ENCODE measurements around the gene COLQ. TPM values are rescaled to one million over a fixed set of nuclear protein-coding genes. Genes with fewer than 3 reads are reported as not detected.

The COLQ gene
- total RNA-seq, 5 donors from 2014 or later (not counting 1 experiment from before 2014, with no cell fraction given), result 5.1 to 11.4 (median 7.2) TPM

GRCh38 chr3:15519096-15519495 is 2.4 kb downstream of the COLQ start:
- H3K4me3 Mint-ChIP-seq, result no peak overlapping the region
- POLR2A ChIA-PET, result no interaction called here
- no peak for ATAC-seq (replicated peaks in 1 of 4)
- no peaks in the 10 kb centered on the region for H3K9me3 Mint-ChIP-seq
- H3K27me3 Mint-ChIP-seq, result peaks cover 0 to 4% of the 10 kb centered on the region in 2 donors
- DNase-seq, result no peak
- WGBS (ENCODE audit: insufficient coverage), result 100% methylated on average over 2 of the region's 4 CpGs
- Histone ChIP-seq H3K9me3 (no peaks in the 10 kb centered on the region), H3K36me3 (ENCODE audit: control insufficient read depth in 2 of 2, extremely low read depth in 1 of 2, insufficient read depth in 1 of 2, low read length in 1 of 2) (no peaks in the 10 kb centered on the region), H3K27ac (ENCODE audit: low read length) (no peak overlapping the region), H3K27me3 (replicated peaks in 1 of 2; ENCODE audit: control insufficient read depth in 2 of 2, extremely low read depth in 1 of 2, insufficient read depth in 2 of 2, low read length in 1 of 2) (peaks cover 0 to 5% of the 10 kb centered on the region in 2 experiments), H3K4me3 (ENCODE audit: control insufficient read depth in 1 of 2, extremely low read depth in 1 of 2, low read length in 1 of 2) (no peak overlapping the region), H3K4me1 (ENCODE audit: control insufficient read depth in 1 of 2, extremely low read depth in 1 of 2, insufficient read depth in 2 of 2, low read length in 2 of 2) (peaks cover 0 to 16% of the 10 kb centered on the region in 2 experiments)
- no peak overlapping the region for H3K27ac Mint-ChIP-seq
- no peaks in the 10 kb centered on the region for H3K36me3 Mint-ChIP-seq
- H3K4me1 Mint-ChIP-seq, result peaks cover 6 to 33% (median 12%) of the 10 kb centered on the region in 3 donors
- CTCF ChIA-PET, result interaction anchor here in 1 of 2 donors (0.6 kb wide), 1 partner anchor 9 kb away, joined by 3 read pairs; no protein-coding TSS in a partner anchor

GRCh38 chr3:15514663-15515340 is 6.7 kb downstream of the COLQ start:
- Mint-ChIP-seq H3K27me3 (no peaks in the 10 kb centered on the region), H3K9me3 (no peaks in the 10 kb centered on the region), H3K4me3 (no peak overlapping the region), H3K4me1 (peaks cover 3 to 26% (median 12%) of the 10 kb centered on the region in 3 donors), H3K36me3 (no peaks in the 10 kb centered on the region), H3K27ac (no peak overlapping the region)
- no peak overlapping the region for H3K4me3 ChIP-seq (ENCODE audit: control insufficient read depth in 1 of 2, extremely low read depth in 1 of 2, low read length in 1 of 2)
- CTCF ChIA-PET, result no interaction called here
- no peaks in the 10 kb centered on the region for H3K27me3 ChIP-seq (replicated peaks in 1 of 2; ENCODE audit: control insufficient read depth in 2 of 2, extremely low read depth in 1 of 2, insufficient read depth in 2 of 2, low read length in 1 of 2)
- H3K4me1 ChIP-seq (ENCODE audit: control insufficient read depth in 1 of 2, extremely low read depth in 1 of 2, insufficient read depth in 2 of 2, low read length in 2 of 2), result no peaks in the 10 kb centered on the region
- ATAC-seq (replicated peaks in 1 of 4), result no peak
- H3K36me3 ChIP-seq (ENCODE audit: control insufficient read depth in 2 of 2, extremely low read depth in 1 of 2, insufficient read depth in 1 of 2, low read length in 1 of 2), result no peaks in the 10 kb centered on the region
- POLR2A ChIA-PET, result no interaction called here
- no peak overlapping the region for H3K27ac ChIP-seq (ENCODE audit: low read length)
- no CpG with 5 or more reads among the region's 4 CpGs for WGBS (ENCODE audit: insufficient coverage)
- no peaks in the 10 kb centered on the region for H3K9me3 ChIP-seq
- DNase-seq, result no peak

- Histone ChIP-seq H3K4me1 (ENCODE audit: control insufficient read depth in 1 of 2, extremely low read depth in 1 of 2, insufficient read depth in 2 of 2, low read length in 2 of 2) (no peaks in the 10 kb centered on the region), H3K27ac (ENCODE audit: low read length) (no peak overlapping the region), H3K4me3 (ENCODE audit: control insufficient read depth in 1 of 2, extremely low read depth in 1 of 2, low read length in 1 of 2) (no peak overlapping the region), H3K36me3 (ENCODE audit: control insufficient read depth in 2 of 2, extremely low read depth in 1 of 2, insufficient read depth in 1 of 2, low read length in 1 of 2) (no peaks in the 10 kb centered on the region), H3K27me3 (replicated peaks in 1 of 2; ENCODE audit: control insufficient read depth in 2 of 2, extremely low read depth in 1 of 2, insufficient read depth in 2 of 2, low read length in 1 of 2) (no peaks in the 10 kb centered on the region), H3K9me3 (no peaks in the 10 kb centered on the region)
- Mint-ChIP-seq H3K4me3 (no peak overlapping the region), H3K27me3 (no peaks in the 10 kb centered on the region), H3K27ac (no peak overlapping the region), H3K4me1 (peaks cover 3 to 19% (median 12%) of the 10 kb centered on the region in 3 donors), H3K9me3 (no peaks in the 10 kb centered on the region), H3K36me3 (no peaks in the 10 kb centered on the region)
- ATAC-seq (replicated peaks in 1 of 4) (no peak), DNase-seq (no peak)
- WGBS (ENCODE audit: insufficient coverage), result 88% methylated on average over 3 of the region's 5 CpGs
- POLR2A ChIA-PET, result no interaction called here
- CTCF ChIA-PET, result no interaction called here
These were observed 7.5 kb downstream of the COLQ start for GRCh38 chr3:15513810-15514662.

GRCh38 chr3:15513116-15513515 is 8.4 kb downstream of the COLQ start:
- H3K4me3 Mint-ChIP-seq, result no peak overlapping the region
- no peaks in the 10 kb centered on the region for H3K36me3 Mint-ChIP-seq
- no peaks in the 10 kb centered on the region for H3K9me3 Mint-ChIP-seq
- H3K27ac ChIP-seq (ENCODE audit: low read length), result no peak overlapping the region
- ChIA-PET CTCF (no interaction called here), POLR2A (no interaction called here)
- H3K4me1 ChIP-seq (ENCODE audit: control insufficient read depth in 1 of 2, extremely low read depth in 1 of 2, insufficient read depth in 2 of 2, low read length in 2 of 2), result no peaks in the 10 kb centered on the region
- no peaks in the 10 kb centered on the region for H3K9me3 ChIP-seq
- H3K4me1 Mint-ChIP-seq, result peaks cover 3 to 19% (median 12%) of the 10 kb centered on the region in 3 donors
- no peak overlapping the region for H3K27ac Mint-ChIP-seq
- H3K27me3 ChIP-seq (replicated peaks in 1 of 2; ENCODE audit: control insufficient read depth in 2 of 2, extremely low read depth in 1 of 2, insufficient read depth in 2 of 2, low read length in 1 of 2), result no peaks in the 10 kb centered on the region
- H3K27me3 Mint-ChIP-seq, result no peaks in the 10 kb centered on the region
- WGBS (ENCODE audit: insufficient coverage), result 100% methylated on average over 3 of the region's 7 CpGs
- DNase-seq (no peak), ATAC-seq (replicated peaks in 1 of 4) (no peak)
- H3K4me3 ChIP-seq (ENCODE audit: control insufficient read depth in 1 of 2, extremely low read depth in 1 of 2, low read length in 1 of 2), result no peak overlapping the region
- no peaks in the 10 kb centered on the region for H3K36me3 ChIP-seq (ENCODE audit: control insufficient read depth in 2 of 2, extremely low read depth in 1 of 2, insufficient read depth in 1 of 2, low read length in 1 of 2)

GRCh38 chr3:15512166-15512565 is 9.3 kb downstream of the COLQ start:
- CTCF ChIA-PET, result no interaction called here
- no peak for ATAC-seq (replicated peaks in 1 of 4)

GRCh38 chr3:15511156-15511555 is 10.3 kb downstream of the COLQ start:
- Mint-ChIP-seq H3K27ac (no peak overlapping the region), H3K36me3 (no peaks in the 10 kb centered on the region), H3K27me3 (no peaks in the 10 kb centered on the region), H3K4me1 (peaks cover 3 to 19% (median 12%) of the 10 kb centered on the region in 3 donors), H3K9me3 (no peaks in the 10 kb centered on the region), H3K4me3 (no peak overlapping the region)
- Histone ChIP-seq H3K4me1 (ENCODE audit: control insufficient read depth in 1 of 2, extremely low read depth in 1 of 2, insufficient read depth in 2 of 2, low read length in 2 of 2) (no peaks in the 10 kb centered on the region), H3K4me3 (ENCODE audit: control insufficient read depth in 1 of 2, extremely low read depth in 1 of 2, low read length in 1 of 2) (no peak overlapping the region), H3K27ac (ENCODE audit: low read length) (no peak overlapping the region), H3K9me3 (no peaks in the 10 kb centered on the region), H3K36me3 (ENCODE audit: control insufficient read depth in 2 of 2, extremely low read depth in 1 of 2, insufficient read depth in 1 of 2, low read length in 1 of 2) (no peaks in the 10 kb centered on the region), H3K27me3 (replicated peaks in 1 of 2; ENCODE audit: control insufficient read depth in 2 of 2, extremely low read depth in 1 of 2, insufficient read depth in 2 of 2, low read length in 1 of 2) (no peaks in the 10 kb centered on the region)
- ChIA-PET POLR2A (no interaction called here), CTCF (no interaction called here)
- 100% methylated on average over 3 of the region's 3 CpGs for WGBS (ENCODE audit: insufficient coverage)
- DNase-seq (no peak), ATAC-seq (replicated peaks in 1 of 4) (no peak)

More at GRCh38 chr3:15512166-15512565, 9.3 kb downstream of the COLQ start:
- DNase-seq, result no peak
- Histone ChIP-seq H3K36me3 (ENCODE audit: control insufficient read depth in 2 of 2, extremely low read depth in 1 of 2, insufficient read depth in 1 of 2, low read length in 1 of 2) (no peaks in the 10 kb centered on the region), H3K27ac (ENCODE audit: low read length) (no peak overlapping the region), H3K4me3 (ENCODE audit: control insufficient read depth in 1 of 2, extremely low read depth in 1 of 2, low read length in 1 of 2) (no peak overlapping the region), H3K27me3 (replicated peaks in 1 of 2; ENCODE audit: control insufficient read depth in 2 of 2, extremely low read depth in 1 of 2, insufficient read depth in 2 of 2, low read length in 1 of 2) (no peaks in the 10 kb centered on the region), H3K9me3 (no peaks in the 10 kb centered on the region), H3K4me1 (ENCODE audit: control insufficient read depth in 1 of 2, extremely low read depth in 1 of 2, insufficient read depth in 2 of 2, low read length in 2 of 2) (no peaks in the 10 kb centered on the region)
- no peaks in the 10 kb centered on the region for H3K36me3 Mint-ChIP-seq
- no peak overlapping the region for H3K4me3 Mint-ChIP-seq
- POLR2A ChIA-PET, result no interaction called here
- 67% methylated on average over 3 of the region's 10 CpGs for WGBS (ENCODE audit: insufficient coverage)
- no peak overlapping the region for H3K27ac Mint-ChIP-seq
- no peaks in the 10 kb centered on the region for H3K9me3 Mint-ChIP-seq
- H3K4me1 Mint-ChIP-seq, result peaks cover 3 to 19% (median 12%) of the 10 kb centered on the region in 3 donors
- H3K27me3 Mint-ChIP-seq, result no peaks in the 10 kb centered on the region

All from T-cell (primary cell).